Measurements from ENCODE around the gene SEC61A2.
A peak's percentile ranks its signal among the peaks of the same experiment; 100 is the strongest.

SEC61A2 gene

GRCh38 chr10:12208460-12208859 is 79.0 kb downstream of the SEC61A2 start:
- TF ChIP-seq MAX (IDR thresholded peaks at IDR 0.05) (no peak), CEBPB (IDR thresholded peaks at IDR 0.05) (no peak), FOXM1 (IDR thresholded peaks at IDR 0.05; ENCODE audit: borderline replicate concordance, low read depth) (no peak), TCF12 (IDR thresholded peaks at IDR 0.05; ENCODE audit: low read depth) (no peak), NFIC (IDR thresholded peaks at IDR 0.05) (no peak), CREB1 (IDR thresholded peaks at IDR 0.05; ENCODE audit: low read depth) (no peak), REST (IDR thresholded peaks at IDR 0.05; ENCODE audit: low read depth) (no peak)

GRCh38 chr10:12212454-12212853 is 83.0 kb downstream of the SEC61A2 start:
- TF ChIP-seq EGR1 (IDR thresholded peaks at IDR 0.05) (no peak), YY1 (IDR thresholded peaks at IDR 0.05; ENCODE audit: low read depth) (no peak), MAX (IDR thresholded peaks at IDR 0.05) (no peak), NFIC (IDR thresholded peaks at IDR 0.05) (no peak), ZBTB7A (IDR thresholded peaks at IDR 0.05; ENCODE audit: low read depth) (no peak), REST (IDR thresholded peaks at IDR 0.05; ENCODE audit: low read depth) (no peak)

GRCh38 chr10:12213621-12214020 is 84.1 kb downstream of the SEC61A2 start:
- TF ChIP-seq MAX (IDR thresholded peaks at IDR 0.05) (no peak), TAF1 (IDR thresholded peaks at IDR 0.05; ENCODE audit: low read depth) (no peak), CREB1 (IDR thresholded peaks at IDR 0.05; ENCODE audit: low read depth) (no peak)

- TF ChIP-seq RAD21 (IDR thresholded peaks at IDR 0.05; ENCODE audit: low read depth) (no peak), CEBPB (IDR thresholded peaks at IDR 0.05) (no peak), NFIC (IDR thresholded peaks at IDR 0.05) (no peak), ZBTB7A (IDR thresholded peaks at IDR 0.05; ENCODE audit: low read depth) (no peak), YY1 (IDR thresholded peaks at IDR 0.05; ENCODE audit: low read depth) (no peak), TEAD4 (IDR thresholded peaks at IDR 0.05) (no peak), TCF12 (IDR thresholded peaks at IDR 0.05; ENCODE audit: low read depth) (no peak), CREB1 (IDR thresholded peaks at IDR 0.05; ENCODE audit: low read depth) (no peak), USF1 (IDR thresholded peaks at IDR 0.05) (no peak), FOXM1 (IDR thresholded peaks at IDR 0.05; ENCODE audit: borderline replicate concordance, low read depth) (no peak), EGR1 (IDR thresholded peaks at IDR 0.05) (no peak), REST (IDR thresholded peaks at IDR 0.05; ENCODE audit: low read depth) (no peak), EP300 (IDR thresholded peaks at IDR 0.05; ENCODE audit: borderline replicate concordance) (no peak), TAF1 (IDR thresholded peaks at IDR 0.05; ENCODE audit: low read depth) (no peak), MAX (IDR thresholded peaks at IDR 0.05) (no peak)
Measured at GRCh38 chr10:12214093-12214492, 84.6 kb downstream of the SEC61A2 start.

- TF ChIP-seq TEAD4 (IDR thresholded peaks at IDR 0.05) (no peak), TAF1 (IDR thresholded peaks at IDR 0.05; ENCODE audit: low read depth) (no peak), CREB1 (IDR thresholded peaks at IDR 0.05; ENCODE audit: low read depth) (no peak), ZBTB7A (IDR thresholded peaks at IDR 0.05; ENCODE audit: low read depth) (no peak), EGR1 (IDR thresholded peaks at IDR 0.05) (no peak), RAD21 (IDR thresholded peaks at IDR 0.05; ENCODE audit: low read depth) (peak; percentile 31; the same call in 1 of the 2 replicates)
Measured at GRCh38 chr10:12214763-12215218, 85.3 kb downstream of the SEC61A2 start.

Data from Ishikawa (cell line).